Measurements from ENCODE around the gene RFX2.

The RFX2 gene

GRCh38 chr19:6103217-6103644, 7.1 kb downstream of the RFX2 start:
- DNase-seq: no peak

GRCh38 chr19:6101991-6102390, 8.3 kb downstream of the RFX2 start:
- no peak for DNase-seq

GRCh38 chr19:6101291-6101825, 8.9 kb downstream of the RFX2 start:
- DNase-seq: no peak

- peak; percentile 51 for DNase-seq
Observed at GRCh38 chr19:6100284-6100915, 9.9 kb downstream of the RFX2 start.

- no peak for DNase-seq
Observed at GRCh38 chr19:6099599-6099998, 10.7 kb downstream of the RFX2 start.

GRCh38 chr19:6099033-6099432, 11.3 kb downstream of the RFX2 start:
- no peak for DNase-seq

- no peak for DNase-seq
Observed at GRCh38 chr19:6098574-6098973, 11.7 kb downstream of the RFX2 start.

GRCh38 chr19:6097911-6098310, 12.4 kb downstream of the RFX2 start:
- no peak for DNase-seq

- DNase-seq: no peak
Observed at GRCh38 chr19:6095760-6096159, 14.5 kb downstream of the RFX2 start.

GRCh38 chr19:6092329-6093286, 17.7 kb downstream of the RFX2 start:
- no peak for DNase-seq

- DNase-seq: no peak
Observed at GRCh38 chr19:6091771-6092291, 18.5 kb downstream of the RFX2 start.

GRCh38 chr19:6090634-6091033, 19.7 kb downstream of the RFX2 start:
- no peak for DNase-seq

- DNase-seq: no peak
Observed at GRCh38 chr19:6088602-6089049, 21.7 kb downstream of the RFX2 start.

GRCh38 chr19:6087074-6087571, 23.2 kb downstream of the RFX2 start:
- DNase-seq: peak; percentile 49

- no peak for DNase-seq
Observed at GRCh38 chr19:6086068-6086788, 24.1 kb downstream of the RFX2 start.

- no peak for DNase-seq
Observed at GRCh38 chr19:6084821-6085220, 25.5 kb downstream of the RFX2 start.

- no peak for DNase-seq
Observed at GRCh38 chr19:6079107-6079506, 31.2 kb downstream of the RFX2 start.

- DNase-seq: no peak
Observed at GRCh38 chr19:6078068-6078467, 32.2 kb downstream of the RFX2 start.

GRCh38 chr19:6076675-6077463, 33.4 kb downstream of the RFX2 start:
- no peak for DNase-seq

GRCh38 chr19:6076291-6076665, 34.0 kb downstream of the RFX2 start:
- no peak for DNase-seq

- no peak for DNase-seq
Observed at GRCh38 chr19:6074709-6075403, 35.4 kb downstream of the RFX2 start.
